Adrenal gland (tissue), 5 donors: ENCODE results near the gene AKIP1.

Source experiments
- POLR2A ChIP-seq, 2 donors: fragments of 450-650 bp; IDR thresholded peaks; one replicate each; pipeline ENCODE4 v1.6.1; 2017; ENCODE audit warnings: antibody characterized with exemption in 2 of 2, mild to moderate bottlenecking in 2 of 2, moderate library complexity in 1 of 2
- TF ChIP-seq, protein P1 (sequence below), 6 experiments: fragments of 450-650 bp in 4 of 6; fragments of 200-600 bp in 2 of 6; sonication (generic) in 1 of 6; IDR thresholded peaks; 1 replicate in 5 of 6; 2 replicates in 1 of 6; pipeline versions ENCODE4 v1.5.1 to v1.8.0; 2016 to 2021; ENCODE audit warnings: antibody characterized with exemption in 6 of 6, mild to moderate bottlenecking in 2 of 6, moderate library complexity in 1 of 6
- donor health status: DM: no; HTN: no; CAD: no.

DNA sequence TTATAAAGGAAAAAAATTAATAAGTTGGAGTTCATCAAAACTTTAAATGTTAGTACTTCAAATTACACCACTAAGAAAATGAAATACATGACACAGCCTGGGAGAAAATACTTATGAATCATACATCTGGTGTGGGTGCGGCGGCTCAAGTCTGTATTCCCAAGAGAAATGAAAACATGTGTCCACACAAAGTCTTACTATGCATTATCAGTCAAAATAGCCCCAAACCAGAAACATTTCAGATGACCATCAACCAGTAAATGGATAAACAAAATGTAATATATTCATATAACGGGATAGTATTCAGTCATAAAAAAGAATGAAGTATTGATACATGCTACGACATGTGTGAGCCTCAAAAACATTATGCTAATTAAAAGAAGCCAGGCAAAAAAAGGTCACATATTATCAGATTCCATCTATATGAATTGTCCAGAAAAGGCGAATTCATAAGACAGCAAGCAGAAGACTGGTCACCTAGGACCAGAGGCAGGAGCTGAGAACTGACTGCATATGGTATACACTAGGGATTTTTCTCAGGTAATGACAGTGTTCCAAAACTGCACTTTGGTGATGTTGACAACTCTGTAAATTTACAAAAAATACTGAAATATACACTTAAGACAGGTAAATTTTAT is 5.3 kb upstream of the AKIP1 start:
- TF ChIP-seq, protein P1, sequence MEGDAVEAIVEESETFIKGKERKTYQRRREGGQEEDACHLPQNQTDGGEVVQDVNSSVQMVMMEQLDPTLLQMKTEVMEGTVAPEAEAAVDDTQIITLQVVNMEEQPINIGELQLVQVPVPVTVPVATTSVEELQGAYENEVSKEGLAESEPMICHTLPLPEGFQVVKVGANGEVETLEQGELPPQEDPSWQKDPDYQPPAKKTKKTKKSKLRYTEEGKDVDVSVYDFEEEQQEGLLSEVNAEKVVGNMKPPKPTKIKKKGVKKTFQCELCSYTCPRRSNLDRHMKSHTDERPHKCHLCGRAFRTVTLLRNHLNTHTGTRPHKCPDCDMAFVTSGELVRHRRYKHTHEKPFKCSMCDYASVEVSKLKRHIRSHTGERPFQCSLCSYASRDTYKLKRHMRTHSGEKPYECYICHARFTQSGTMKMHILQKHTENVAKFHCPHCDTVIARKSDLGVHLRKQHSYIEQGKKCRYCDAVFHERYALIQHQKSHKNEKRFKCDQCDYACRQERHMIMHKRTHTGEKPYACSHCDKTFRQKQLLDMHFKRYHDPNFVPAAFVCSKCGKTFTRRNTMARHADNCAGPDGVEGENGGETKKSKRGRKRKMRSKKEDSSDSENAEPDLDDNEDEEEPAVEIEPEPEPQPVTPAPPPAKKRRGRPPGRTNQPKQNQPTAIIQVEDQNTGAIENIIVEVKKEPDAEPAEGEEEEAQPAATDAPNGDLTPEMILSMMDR (IDR thresholded peaks at IDR 0.05), result no peak
- TF ChIP-seq POLR2A (IDR thresholded peaks at IDR 0.05), result no peak
